Panc1 (cell line): ENCODE measurements around the gene ANXA6.

Experiments
- POLR2AphosphoS5 ChIP-seq: IDR thresholded peaks from 2 replicates; pipeline ENCODE4 v1.6.1; 2012; ENCODE audit warnings: mild to moderate bottlenecking, low read depth, low read length, moderate library complexity
- SIN3A ChIP-seq: IDR thresholded peaks from 2 replicates; pipeline ENCODE4 v1.6.1; 2012; ENCODE audit warnings: low read depth, mild to moderate bottlenecking, low read length, moderate library complexity, borderline replicate concordance; ENCODE audit not compliant: insufficient read depth
- TCF7L2 ChIP-seq: IDR thresholded peaks from 2 replicates; pipeline ENCODE4 v1.6.1; 2011; ENCODE audit warnings: mild to moderate bottlenecking, low read depth, low read length, inconsistent platforms
- TF ChIP-seq, protein P1 (sequence below): fragments of 450-650 bp; IDR thresholded peaks from 2 replicates; pipeline ENCODE4 v1.5.1; 2017; ENCODE audit warnings: mild to moderate bottlenecking
- TF ChIP-seq, protein P2 (sequence below), 2 experiments: IDR thresholded peaks; 2 replicates each; pipeline ENCODE4 v1.6.1; 2011 to 2012; ENCODE audit warnings: low read depth in 2 of 2, control low read depth in 1 of 2, low read length in 1 of 2, mild to moderate bottlenecking in 1 of 2, moderate library complexity in 1 of 2; ENCODE audit not compliant: insufficient read depth in 1 of 2

DNA sequence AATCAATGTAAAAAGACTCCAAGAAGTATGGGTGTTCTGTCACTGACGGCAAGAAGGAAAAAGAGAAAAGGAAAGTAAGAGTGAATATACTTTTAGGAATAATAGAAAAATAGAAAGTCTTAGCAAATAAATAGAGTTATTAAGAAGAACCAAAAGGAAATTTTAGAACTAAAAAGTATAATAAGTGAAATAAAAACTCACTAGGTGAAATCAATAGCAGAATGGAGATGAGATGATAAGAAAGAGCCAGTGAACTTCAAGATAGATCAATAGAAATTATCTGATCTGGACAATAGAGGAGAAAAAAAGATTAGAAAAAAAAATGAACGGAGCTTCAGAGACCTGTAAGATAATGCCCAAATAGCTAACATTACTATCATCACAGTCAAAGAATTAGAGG lies 31.6 kb upstream of the ANXA6 start:
- TF ChIP-seq, protein P1, sequence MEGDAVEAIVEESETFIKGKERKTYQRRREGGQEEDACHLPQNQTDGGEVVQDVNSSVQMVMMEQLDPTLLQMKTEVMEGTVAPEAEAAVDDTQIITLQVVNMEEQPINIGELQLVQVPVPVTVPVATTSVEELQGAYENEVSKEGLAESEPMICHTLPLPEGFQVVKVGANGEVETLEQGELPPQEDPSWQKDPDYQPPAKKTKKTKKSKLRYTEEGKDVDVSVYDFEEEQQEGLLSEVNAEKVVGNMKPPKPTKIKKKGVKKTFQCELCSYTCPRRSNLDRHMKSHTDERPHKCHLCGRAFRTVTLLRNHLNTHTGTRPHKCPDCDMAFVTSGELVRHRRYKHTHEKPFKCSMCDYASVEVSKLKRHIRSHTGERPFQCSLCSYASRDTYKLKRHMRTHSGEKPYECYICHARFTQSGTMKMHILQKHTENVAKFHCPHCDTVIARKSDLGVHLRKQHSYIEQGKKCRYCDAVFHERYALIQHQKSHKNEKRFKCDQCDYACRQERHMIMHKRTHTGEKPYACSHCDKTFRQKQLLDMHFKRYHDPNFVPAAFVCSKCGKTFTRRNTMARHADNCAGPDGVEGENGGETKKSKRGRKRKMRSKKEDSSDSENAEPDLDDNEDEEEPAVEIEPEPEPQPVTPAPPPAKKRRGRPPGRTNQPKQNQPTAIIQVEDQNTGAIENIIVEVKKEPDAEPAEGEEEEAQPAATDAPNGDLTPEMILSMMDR = no peak
- no peak for TF ChIP-seq TCF7L2
- no peak for TF ChIP-seq POLR2AphosphoS5
- TF ChIP-seq, protein P2, sequence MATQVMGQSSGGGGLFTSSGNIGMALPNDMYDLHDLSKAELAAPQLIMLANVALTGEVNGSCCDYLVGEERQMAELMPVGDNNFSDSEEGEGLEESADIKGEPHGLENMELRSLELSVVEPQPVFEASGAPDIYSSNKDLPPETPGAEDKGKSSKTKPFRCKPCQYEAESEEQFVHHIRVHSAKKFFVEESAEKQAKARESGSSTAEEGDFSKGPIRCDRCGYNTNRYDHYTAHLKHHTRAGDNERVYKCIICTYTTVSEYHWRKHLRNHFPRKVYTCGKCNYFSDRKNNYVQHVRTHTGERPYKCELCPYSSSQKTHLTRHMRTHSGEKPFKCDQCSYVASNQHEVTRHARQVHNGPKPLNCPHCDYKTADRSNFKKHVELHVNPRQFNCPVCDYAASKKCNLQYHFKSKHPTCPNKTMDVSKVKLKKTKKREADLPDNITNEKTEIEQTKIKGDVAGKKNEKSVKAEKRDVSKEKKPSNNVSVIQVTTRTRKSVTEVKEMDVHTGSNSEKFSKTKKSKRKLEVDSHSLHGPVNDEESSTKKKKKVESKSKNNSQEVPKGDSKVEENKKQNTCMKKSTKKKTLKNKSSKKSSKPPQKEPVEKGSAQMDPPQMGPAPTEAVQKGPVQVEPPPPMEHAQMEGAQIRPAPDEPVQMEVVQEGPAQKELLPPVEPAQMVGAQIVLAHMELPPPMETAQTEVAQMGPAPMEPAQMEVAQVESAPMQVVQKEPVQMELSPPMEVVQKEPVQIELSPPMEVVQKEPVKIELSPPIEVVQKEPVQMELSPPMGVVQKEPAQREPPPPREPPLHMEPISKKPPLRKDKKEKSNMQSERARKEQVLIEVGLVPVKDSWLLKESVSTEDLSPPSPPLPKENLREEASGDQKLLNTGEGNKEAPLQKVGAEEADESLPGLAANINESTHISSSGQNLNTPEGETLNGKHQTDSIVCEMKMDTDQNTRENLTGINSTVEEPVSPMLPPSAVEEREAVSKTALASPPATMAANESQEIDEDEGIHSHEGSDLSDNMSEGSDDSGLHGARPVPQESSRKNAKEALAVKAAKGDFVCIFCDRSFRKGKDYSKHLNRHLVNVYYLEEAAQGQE (IDR thresholded peaks at IDR 0.05; ENCODE audit: insufficient read depth in 1 of 2, low read depth in 2 of 2, low read length in 1 of 2) = no peak
- no peak for TF ChIP-seq SIN3A
